Measurements from ENCODE around the gene F8A3.
"Not testable (repeated sequence)": the region's sequence is repeated elsewhere in the genome, so short reads cannot be mapped to it uniquely, and the experiment has no call there.

DNA sequence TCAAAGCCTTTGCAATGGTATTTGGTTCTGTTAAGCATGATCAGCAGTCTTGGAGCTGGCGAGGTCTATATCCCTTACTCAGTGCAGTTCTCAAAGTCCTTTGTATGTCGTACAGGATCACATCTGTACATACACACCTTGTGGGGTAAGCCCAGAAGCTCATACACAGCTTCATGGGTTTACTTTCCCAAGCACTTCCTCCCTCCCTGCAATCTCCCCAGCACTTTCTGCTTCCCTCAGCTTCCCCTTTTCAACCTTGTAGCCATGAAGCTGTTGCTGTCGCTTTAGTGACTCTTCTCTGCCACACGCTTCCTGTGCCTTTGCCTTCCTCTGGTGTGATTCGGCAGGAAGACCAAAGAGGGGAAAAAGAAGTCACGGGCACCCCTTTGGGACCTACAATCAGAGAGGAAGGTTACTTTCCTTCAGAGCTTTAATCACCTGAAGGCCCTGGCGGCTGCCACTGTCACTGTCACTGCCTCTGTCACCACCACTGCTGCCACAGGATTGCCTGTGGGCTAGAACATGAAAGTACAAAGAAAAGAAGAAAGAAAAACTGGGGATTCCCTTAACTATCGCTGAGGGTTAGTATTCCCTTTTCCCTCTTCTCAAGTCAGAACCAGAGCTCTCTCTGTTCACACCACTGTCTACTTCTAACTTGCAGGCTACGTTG lies 8.0 kb upstream of the F8A3 start:
- TF ChIP-seq, protein P1, sequence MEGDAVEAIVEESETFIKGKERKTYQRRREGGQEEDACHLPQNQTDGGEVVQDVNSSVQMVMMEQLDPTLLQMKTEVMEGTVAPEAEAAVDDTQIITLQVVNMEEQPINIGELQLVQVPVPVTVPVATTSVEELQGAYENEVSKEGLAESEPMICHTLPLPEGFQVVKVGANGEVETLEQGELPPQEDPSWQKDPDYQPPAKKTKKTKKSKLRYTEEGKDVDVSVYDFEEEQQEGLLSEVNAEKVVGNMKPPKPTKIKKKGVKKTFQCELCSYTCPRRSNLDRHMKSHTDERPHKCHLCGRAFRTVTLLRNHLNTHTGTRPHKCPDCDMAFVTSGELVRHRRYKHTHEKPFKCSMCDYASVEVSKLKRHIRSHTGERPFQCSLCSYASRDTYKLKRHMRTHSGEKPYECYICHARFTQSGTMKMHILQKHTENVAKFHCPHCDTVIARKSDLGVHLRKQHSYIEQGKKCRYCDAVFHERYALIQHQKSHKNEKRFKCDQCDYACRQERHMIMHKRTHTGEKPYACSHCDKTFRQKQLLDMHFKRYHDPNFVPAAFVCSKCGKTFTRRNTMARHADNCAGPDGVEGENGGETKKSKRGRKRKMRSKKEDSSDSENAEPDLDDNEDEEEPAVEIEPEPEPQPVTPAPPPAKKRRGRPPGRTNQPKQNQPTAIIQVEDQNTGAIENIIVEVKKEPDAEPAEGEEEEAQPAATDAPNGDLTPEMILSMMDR (IDR thresholded peaks at IDR 0.05), result not testable (repeated sequence)
- not testable (repeated sequence) for TF ChIP-seq POLR2A (IDR thresholded peaks at IDR 0.05)

All from Peyer's patch (tissue), 4 donors.